CD4-positive, alpha-beta T cell (primary cell): ENCODE data around the gene FBXW2. TPM values are rescaled to one million over a fixed set of nuclear protein-coding genes. Genes with fewer than 3 reads are reported as not detected.

Source experiments
- ATAC-seq: fragments of 200-7000 bp; cut with Tn5 transposase; one replicate; pipeline ENCODE4 v1.10.0; 2022; ENCODE audit warnings: mild to moderate bottlenecking; ENCODE audit not compliant: poor library complexity
- CTCF ChIA-PET: fragments of 350-600 bp; sonication (Branson Sonifier 250); formaldehyde crosslinking; loops from one replicate; lab custom pipeline; 2021; ENCODE audit warnings: antibody characterized with exemption, inconsistent platforms; lab: Charles Lee
- POLR2A ChIA-PET: fragments of 350-600 bp; sonication (Branson Sonifier 250); formaldehyde crosslinking; loops from one replicate; lab custom pipeline; 2021; ENCODE audit warnings: antibody characterized with exemption, inconsistent platforms; lab: Charles Lee
- DNase-seq, 14 experiments: peaks; one replicate each; pipeline ENCODE4 v3.0.0-alpha.2; 2013 to 2020; ENCODE audit warnings: mixed read lengths in 2 of 14
- H3K27ac ChIP-seq, 2 donors: one replicate each; pipeline versions ENCODE4 v1.5.1 to v1.7.0; 2013; ENCODE audit warnings: low read length in 2 of 2, low read depth in 1 of 2, mild to moderate bottlenecking in 1 of 2
- H3K27me3 ChIP-seq, 2 experiments: 1 replicate in 1 of 2; 2 replicates in 1 of 2; pipeline versions ENCODE4 v1.6.1 to v1.7.0; 2013; ENCODE audit warnings: low read length in 2 of 2, control low read depth in 1 of 2, mild to moderate bottlenecking in 1 of 2, moderate library complexity in 1 of 2; ENCODE audit not compliant: insufficient read depth in 2 of 2, control insufficient read depth in 1 of 2
- H3K36me3 ChIP-seq: one replicate; pipeline ENCODE4 v1.6.1; 2013; ENCODE audit warnings: low read length, control low read depth; ENCODE audit not compliant: insufficient read depth
- H3K4me1 ChIP-seq: one replicate; pipeline ENCODE4 v1.6.1; 2013; ENCODE audit warnings: low read length, control low read depth; ENCODE audit not compliant: insufficient read depth
- H3K4me3 ChIP-seq: one replicate; pipeline ENCODE4 v1.5.1; 2013; ENCODE audit warnings: mild to moderate bottlenecking, low read length, moderate library complexity
- H3K9me3 ChIP-seq, 2 experiments: 1 replicate in 1 of 2; 2 replicates in 1 of 2; pipeline versions ENCODE4 v1.6.1 to v1.7.0; 2013; ENCODE audit warnings: low read length in 2 of 2, mild to moderate bottlenecking in 2 of 2, control low read depth in 1 of 2, moderate library complexity in 1 of 2; ENCODE audit not compliant: control insufficient read depth in 1 of 2, insufficient read depth in 1 of 2
- H3K27ac Mint-ChIP-seq: one replicate; pipeline ENCODE4 v1.8.0; 2020; ENCODE audit warnings: mixed read lengths
- H3K27me3 Mint-ChIP-seq: one replicate; pipeline ENCODE4 v1.8.0; 2021; ENCODE audit warnings: mixed read lengths
- H3K36me3 Mint-ChIP-seq: one replicate; pipeline ENCODE4 v1.8.0; 2021; ENCODE audit warnings: low read depth, mixed read lengths
- H3K4me1 Mint-ChIP-seq: one replicate; pipeline ENCODE4 v1.8.0; 2021; ENCODE audit warnings: low read depth, mixed read lengths
- H3K4me3 Mint-ChIP-seq: one replicate; pipeline ENCODE4 v1.8.0; 2020; ENCODE audit warnings: mild to moderate bottlenecking, mixed read lengths
- H3K9me3 Mint-ChIP-seq: one replicate; pipeline ENCODE4 v1.8.0; 2020; ENCODE audit warnings: mixed read lengths
- CTCF ChIP-seq: fragments of 200-600 bp; IDR thresholded peaks from one replicate; pipeline ENCODE4 v1.8.0; 2022; ENCODE audit warnings: antibody characterized with exemption, mild to moderate bottlenecking
- intact Hi-C, 2 experiments: fragments of 100-400 bp; cut with DNase I in 1 of 2; cut with micrococcal nuclease in 1 of 2; formaldehyde crosslinking; loops; one replicate each; pipeline versions ENCODE4 v1.15.1 to v1.9.0; 2023 to 2025; cut with DNase I, micrococcal nuclease
- total RNA-seq, 174 experiments: library from RNA in 2 of 174; stranded (reverse) in 2 of 174; gene quantifications; one replicate each; pipeline ENCODE4 v1.2.3 and lab custom pipeline; 2021 to 2026

FBXW2 gene
- total RNA-seq, 2 experiments from 2014 or later = 58.7 to 64.7 TPM

- Histone ChIP-seq H3K4me3 (no peak overlapping the region), H3K27me3 (no peaks in the 10 kb centered on the region), H3K4me1 (no peaks in the 10 kb centered on the region), H3K36me3 (no peaks in the 10 kb centered on the region), H3K9me3 (no peaks in the 10 kb centered on the region), H3K27ac (no peak overlapping the region)
- ChIA-PET POLR2A (no interaction called here), CTCF (no interaction called here)
- no peak for TF ChIP-seq CTCF
- H3K4me3 Mint-ChIP-seq = no peak overlapping the region
- DNase-seq (no peak), ATAC-seq (no peak)
- H3K4me1 Mint-ChIP-seq = no peaks in the 10 kb centered on the region
- no peak overlapping the region for H3K27ac Mint-ChIP-seq
- intact Hi-C loops = no loop called here
- no peaks in the 10 kb centered on the region for H3K36me3 Mint-ChIP-seq
- H3K27me3 Mint-ChIP-seq = no peaks in the 10 kb centered on the region
- no peaks in the 10 kb centered on the region for H3K9me3 Mint-ChIP-seq
Observed at GRCh38 chr9:120733190-120733589, 60.0 kb downstream of the FBXW2 start.

- ATAC-seq (no peak), DNase-seq (no peak)
- ChIA-PET CTCF (interaction anchor here (0.7 to 1.8 kb wide), 2 partner anchors 26 to 185 kb away, joined by 3 to 4 read pairs; no protein-coding TSS in a partner anchor), POLR2A (no interaction called here)
- no peak for TF ChIP-seq CTCF
- no peaks in the 10 kb centered on the region for H3K27me3 Mint-ChIP-seq
- no peaks in the 10 kb centered on the region for H3K36me3 Mint-ChIP-seq
- intact Hi-C loops = no loop called here
- no peaks in the 10 kb centered on the region for H3K4me1 Mint-ChIP-seq
- Histone ChIP-seq H3K4me1 (no peaks in the 10 kb centered on the region), H3K36me3 (no peaks in the 10 kb centered on the region), H3K4me3 (no peak overlapping the region), H3K27ac (no peak overlapping the region), H3K9me3 (no peaks in the 10 kb centered on the region), H3K27me3 (no peaks in the 10 kb centered on the region)
- H3K9me3 Mint-ChIP-seq = no peaks in the 10 kb centered on the region
- H3K27ac Mint-ChIP-seq = no peak overlapping the region
- no peak overlapping the region for H3K4me3 Mint-ChIP-seq
Observed at GRCh38 chr9:120730654-120731514, 62.3 kb downstream of the FBXW2 start.

GRCh38 chr9:120729791-120730241 lies 63.4 kb downstream of the FBXW2 start:
- H3K27me3 Mint-ChIP-seq = no peaks in the 10 kb centered on the region
- ATAC-seq = no peak
- intact Hi-C loops = no loop called here
- H3K36me3 ChIP-seq = no peaks in the 10 kb centered on the region
- H3K9me3 Mint-ChIP-seq = no peaks in the 10 kb centered on the region
- no peak overlapping the region for H3K27ac ChIP-seq
- no peaks in the 10 kb centered on the region for H3K4me1 ChIP-seq
- no peaks in the 10 kb centered on the region for H3K27me3 ChIP-seq
- H3K9me3 ChIP-seq = no peaks in the 10 kb centered on the region
- no peak overlapping the region for H3K27ac Mint-ChIP-seq
- POLR2A ChIA-PET = no interaction called here
- no peaks in the 10 kb centered on the region for H3K4me1 Mint-ChIP-seq
- no peak for TF ChIP-seq CTCF
- no peak overlapping the region for H3K4me3 Mint-ChIP-seq
- no peak for DNase-seq
- no peak overlapping the region for H3K4me3 ChIP-seq
- H3K36me3 Mint-ChIP-seq = no peaks in the 10 kb centered on the region
- CTCF ChIA-PET = no interaction called here
